A549 (cell line): ENCODE measurements around the gene INTS6. TPM values are rescaled to one million over a fixed set of nuclear protein-coding genes. Genes with fewer than 3 reads are reported as not detected.

ENCODE experiments used
- ATAC-seq, 2 experiments: fragments of 200-7000 bp in 1 of 2; fragments of >200 bp in 1 of 2; cut with Nextera tagmentation in 1 of 2; cut with Tn5 transposase in 1 of 2; 3 replicates each; pipeline versions ENCODE4 v1.8.0 to v1.9.1; 2018 to 2020; ENCODE audit warnings: mild to moderate bottlenecking in 1 of 2, moderate library complexity in 1 of 2
- CTCF ChIA-PET: fragments of 300-600 bp; sonication (Branson Sonifier 250); formaldehyde crosslinking; extraction: SDS; loops from one replicate; lab custom pipeline; 2021; ENCODE audit warnings: antibody characterized with exemption, inconsistent platforms; lab: Yijun Ruan, JAX
- POLR2A ChIA-PET: fragments of 350-600 bp; formaldehyde crosslinking; extraction: SDS; loops from one replicate; lab custom pipeline; 2021; ENCODE audit warnings: antibody characterized with exemption, inconsistent platforms; lab: Yijun Ruan, JAX
- DNase-seq, 2 experiments: peaks; one replicate each; pipeline versions ENCODE4 v3.0.0 to v3.0.0-alpha.2; 2011 to 2016; ENCODE audit warnings: low read depth in 1 of 2, low spot score in 1 of 2
- FAIRE-seq: peaks from 2 replicates; lab custom pipeline; 2011; peaks lifted over from hg19 to GRCh38; lab: Jason Lieb, UNC
- H3K27ac ChIP-seq, 2 experiments: fragments of >200 bp; sonication (Bioruptor Twin); formaldehyde crosslinking; 3 replicates each; pipeline ENCODE4 v1.5.1; 2016 to 2017
- H3K4me1 ChIP-seq: fragments of >200 bp; sonication (Bioruptor Twin); formaldehyde crosslinking; 3 replicates; pipeline ENCODE4 v1.6.1; 2016
- H3K4me2 ChIP-seq: fragments of >200 bp; sonication (Bioruptor Twin); formaldehyde crosslinking; 3 replicates; pipeline ENCODE4 v1.6.1; 2016
- H3K4me3 ChIP-seq: fragments of >200 bp; sonication (Bioruptor Twin); formaldehyde crosslinking; 3 replicates; pipeline ENCODE4 v1.5.1; 2016
- H3K9me3 ChIP-seq: fragments of >200 bp; sonication (Bioruptor Twin); formaldehyde crosslinking; 3 replicates; pipeline ENCODE4 v1.6.1; 2016
- BCL3 ChIP-seq: fragments of >200 bp; sonication (Bioruptor Twin); formaldehyde crosslinking; IDR thresholded peaks from 3 replicates; pipeline ENCODE4 v1.6.1; 2016
- BHLHE40 ChIP-seq: IDR thresholded peaks from 2 replicates; pipeline ENCODE4 v1.6.1; 2012; ENCODE audit warnings: low read depth, low read length, inconsistent platforms
- CBX2 ChIP-seq: fragments of 200-600 bp; sonication (generic); IDR thresholded peaks from 2 replicates; pipeline ENCODE4 v1.6.1; 2016; ENCODE audit warnings: low read depth, mild to moderate bottlenecking, borderline replicate concordance
- CBX8 ChIP-seq: fragments of 200-600 bp; sonication (generic); IDR thresholded peaks from 2 replicates; pipeline ENCODE4 v1.6.1; 2016
- EHMT2 ChIP-seq: fragments of 200-600 bp; sonication (generic); IDR thresholded peaks from 2 replicates; pipeline ENCODE4 v1.6.1; 2016; ENCODE audit warnings: antibody characterized with exemption, low read depth, mild to moderate bottlenecking, moderate library complexity
- HMGXB4 ChIP-seq: fragments of 250-450 bp; sonication (Bioruptor Pico); IDR thresholded peaks from 2 replicates; pipeline ENCODE4 v1.5.0; 2021; ENCODE audit warnings: mild to moderate bottlenecking, moderate library complexity, borderline replicate concordance
- HOXA7 ChIP-seq: fragments of 250-450 bp; sonication (Bioruptor Pico); IDR thresholded peaks from 2 replicates; pipeline ENCODE4 v1.5.0; 2020; ENCODE audit warnings: mild to moderate bottlenecking, moderate library complexity
- HOXB13 ChIP-seq: fragments of 250-450 bp; sonication (Bioruptor Pico); IDR thresholded peaks from 2 replicates; pipeline ENCODE4 v1.5.0; 2020; ENCODE audit warnings: low read depth, mild to moderate bottlenecking, moderate library complexity
- HOXB5 ChIP-seq: fragments of 250-450 bp; sonication (Bioruptor Pico); IDR thresholded peaks from 2 replicates; pipeline ENCODE4 v1.5.0; 2020; ENCODE audit warnings: mild to moderate bottlenecking, moderate library complexity
- JUN ChIP-seq, 2 experiments: fragments of >200 bp; sonication (Bioruptor Twin); formaldehyde crosslinking; IDR thresholded peaks; 2 replicates in 1 of 2; 3 replicates in 1 of 2; pipeline ENCODE4 v1.6.1; 2016 to 2017
- JUNB ChIP-seq: fragments of >200 bp; sonication (Bioruptor Twin); formaldehyde crosslinking; IDR thresholded peaks from 2 replicates; pipeline ENCODE4 v1.6.1; 2016
- MAFK ChIP-seq: fragments of 450-650 bp; IDR thresholded peaks from 2 replicates; pipeline ENCODE4 v1.6.1; 2014; ENCODE audit not compliant: partially characterized antibody
- MAX ChIP-seq: IDR thresholded peaks from 2 replicates; pipeline ENCODE4 v1.6.1; 2012
- MYC ChIP-seq: IDR thresholded peaks from 2 replicates; pipeline ENCODE4 v1.6.1; 2012; ENCODE audit warnings: mild to moderate bottlenecking, inconsistent platforms, low read length, improper control_type of control experiment, borderline replicate concordance
- PBX3 ChIP-seq: IDR thresholded peaks from 2 replicates; pipeline ENCODE4 v1.6.1; 2012
- RAD21 ChIP-seq, 2 experiments: fragments of >200 bp in 1 of 2; sonication (Bioruptor Twin) in 1 of 2; formaldehyde crosslinking in 1 of 2; IDR thresholded peaks in 1 of 2; conservative IDR thresholded peaks in 1 of 2; 2 replicates in 1 of 2; 3 replicates in 1 of 2; pipeline ENCODE4 v1.6.1; 2012 to 2018; ENCODE audit warnings: inconsistent platforms in 1 of 2
- RARB ChIP-seq: fragments of 250-450 bp; sonication (Bioruptor Pico); IDR thresholded peaks from 2 replicates; pipeline ENCODE4 v1.8.0; 2021; ENCODE audit warnings: mild to moderate bottlenecking, moderate library complexity
- RCOR1 ChIP-seq: fragments of 150-350 bp; IDR thresholded peaks from 2 replicates; pipeline ENCODE4 v1.6.1; 2014; ENCODE audit warnings: antibody characterized with exemption, low read length, low read depth
- RNF2 ChIP-seq: fragments of 200-600 bp; sonication (generic); IDR thresholded peaks from 2 replicates; pipeline ENCODE4 v1.6.1; 2016; ENCODE audit warnings: low read depth, mild to moderate bottlenecking, antibody characterized with exemption, moderate library complexity, borderline replicate concordance
- TFCP2L1 ChIP-seq: fragments of 250-450 bp; sonication (Bioruptor Pico); IDR thresholded peaks from 2 replicates; pipeline ENCODE4 v1.5.0; 2021; ENCODE audit warnings: mild to moderate bottlenecking
- WGBS: methylation state at CpG from one replicate; pipeline ENCODE4 v1.1.6; 2017; ENCODE audit errors: missing lambda C conversion rate; 5-methylcytosine and 5-hydroxymethylcytosine counted together
- polyA plus RNA-seq, 4 experiments: library from polyadenylated mRNA; depleted of rRNA in 3 of 4; stranded (reverse); fragments of >200 nt; fragmentation: RNase III in 1 of 4; extraction: RNeasy Plus Mini Kit Qiagen cat#74134 plus additional on column Dnase treatment in 1 of 4; gene quantifications; 2 replicates in 3 of 4; 3 replicates in 1 of 4; pipeline ENCODE4 v1.2.3, GENCODE V29; 2011 to 2017
- TF ChIP-seq, protein P1 (sequence below): fragments of 250-450 bp; sonication (Bioruptor Pico); IDR thresholded peaks from 2 replicates; pipeline ENCODE4 v1.5.0; 2020; ENCODE audit warnings: low read depth, mild to moderate bottlenecking, moderate library complexity
- TF ChIP-seq, protein P2 (sequence below): fragments of 150-350 bp; IDR thresholded peaks from 2 replicates; pipeline ENCODE4 v1.6.1; 2014; ENCODE audit warnings: low read depth, mild to moderate bottlenecking, low read length
- TF ChIP-seq, protein P3 (sequence below): fragments of >200 bp; sonication (Bioruptor Twin); formaldehyde crosslinking; IDR thresholded peaks from 3 replicates; pipeline ENCODE4 v1.5.1; 2016

INTS6 gene
- polyA plus RNA-seq, 2 of the 4 experiments (the other 2 are of a cell fraction): 11.5 to 37.1 TPM

DNA sequence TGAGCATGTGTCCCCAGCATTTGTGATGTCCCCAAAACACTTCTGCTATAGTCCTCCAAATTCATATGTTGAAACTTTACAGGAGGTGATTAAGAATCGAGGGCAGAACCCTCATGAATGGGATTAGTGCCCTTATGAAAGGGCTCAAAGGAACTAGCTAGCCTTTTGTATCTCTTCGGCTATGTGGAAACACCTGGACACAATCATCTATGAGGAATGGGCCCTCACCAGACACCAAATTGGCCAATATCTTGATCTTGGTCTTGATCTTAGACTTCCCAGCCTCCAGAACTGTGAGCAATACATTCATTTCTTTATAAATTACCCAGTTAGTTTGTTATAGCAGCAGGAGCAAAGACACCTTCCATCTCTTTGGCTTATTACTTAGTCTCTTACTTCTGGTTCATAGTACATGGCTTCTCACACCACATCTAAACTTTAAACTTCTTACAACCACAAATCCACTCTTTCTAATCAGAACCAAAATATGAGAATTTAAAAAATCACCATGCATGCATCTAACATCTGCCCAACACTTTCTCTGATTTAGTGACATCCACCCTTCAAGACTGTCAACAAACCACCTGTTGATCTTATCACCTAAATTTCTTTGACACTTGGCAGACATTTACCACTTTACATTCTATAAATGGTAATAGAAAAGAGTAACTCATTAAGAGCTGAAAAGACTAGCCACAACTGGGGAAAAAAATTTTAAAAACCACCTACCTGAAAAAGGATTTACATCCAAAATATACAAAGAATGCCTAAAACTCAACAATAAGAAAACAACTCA, 120.1 kb downstream of the INTS6 start:
- 36% methylated on average over 2 of the region's 2 CpGs for WGBS
- H3K4me2 ChIP-seq: no peak overlapping the region
- TF ChIP-seq CBX8 (no peak), TFCP2L1 (CRISPR knock-in tag) (no peak), MAFK (no peak), HOXA7 (CRISPR knock-in tag) (no peak), RAD21 (conservative IDR thresholded peaks at IDR 0.05 in 1 of 2, IDR thresholded peaks at IDR 0.05 in 1 of 2) (no peak), RNF2 (no peak)
- DNase-seq (no peak), ATAC-seq (no peak), FAIRE-seq (no peak)
- no peaks in the 10 kb centered on the region for H3K9me3 ChIP-seq
- no peak overlapping the region for H3K4me3 ChIP-seq
- no peaks in the 10 kb centered on the region for H3K4me1 ChIP-seq
- H3K27ac ChIP-seq: no peak overlapping the region
- CTCF ChIA-PET: interaction anchor here (2.0 kb wide), 1 partner anchor 46 kb away, joined by 4 read pairs; no protein-coding TSS in a partner anchor
- POLR2A ChIA-PET: no interaction called here

GRCh38 chr13:51331354-51331861, 121.4 kb downstream of the INTS6 start:
- WGBS: 23% methylated on average over 4 of the region's 6 CpGs
- FAIRE-seq (no peak), DNase-seq (no peak), ATAC-seq (no peak)
- Histone ChIP-seq H3K4me2 (no peak overlapping the region), H3K9me3 (no peaks in the 10 kb centered on the region), H3K4me1 (no peaks in the 10 kb centered on the region), H3K4me3 (no peak overlapping the region), H3K27ac (no peak overlapping the region)
- ChIA-PET CTCF (interaction anchor here (0.6 to 1.2 kb wide), 4 partner anchors 20 to 466 kb away, joined by 3 to 4 read pairs (median 3); no protein-coding TSS in a partner anchor), POLR2A (no interaction called here)
- no peak for TF ChIP-seq EHMT2
- TF ChIP-seq, protein P1, sequence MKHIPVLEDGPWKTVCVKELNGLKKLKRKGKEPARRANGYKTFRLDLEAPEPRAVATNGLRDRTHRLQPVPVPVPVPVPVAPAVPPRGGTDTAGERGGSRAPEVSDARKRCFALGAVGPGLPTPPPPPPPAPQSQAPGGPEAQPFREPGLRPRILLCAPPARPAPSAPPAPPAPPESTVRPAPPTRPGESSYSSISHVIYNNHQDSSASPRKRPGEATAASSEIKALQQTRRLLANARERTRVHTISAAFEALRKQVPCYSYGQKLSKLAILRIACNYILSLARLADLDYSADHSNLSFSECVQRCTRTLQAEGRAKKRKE (CRISPR knock-in tag): no peak
- TF ChIP-seq HOXB13 (CRISPR knock-in tag): no peak
- no peak for TF ChIP-seq JUN (IDR thresholded peaks at IDR 0.05)
- TF ChIP-seq, protein P2, sequence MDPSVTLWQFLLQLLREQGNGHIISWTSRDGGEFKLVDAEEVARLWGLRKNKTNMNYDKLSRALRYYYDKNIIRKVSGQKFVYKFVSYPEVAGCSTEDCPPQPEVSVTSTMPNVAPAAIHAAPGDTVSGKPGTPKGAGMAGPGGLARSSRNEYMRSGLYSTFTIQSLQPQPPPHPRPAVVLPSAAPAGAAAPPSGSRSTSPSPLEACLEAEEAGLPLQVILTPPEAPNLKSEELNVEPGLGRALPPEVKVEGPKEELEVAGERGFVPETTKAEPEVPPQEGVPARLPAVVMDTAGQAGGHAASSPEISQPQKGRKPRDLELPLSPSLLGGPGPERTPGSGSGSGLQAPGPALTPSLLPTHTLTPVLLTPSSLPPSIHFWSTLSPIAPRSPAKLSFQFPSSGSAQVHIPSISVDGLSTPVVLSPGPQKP: no peak
- TF ChIP-seq BCL3: no peak
- no peak for TF ChIP-seq HMGXB4 (CRISPR knock-in tag)
- TF ChIP-seq MAX: no peak
- TF ChIP-seq RARB: no peak
- TF ChIP-seq JUNB: no peak
- no peak for TF ChIP-seq BHLHE40
- TF ChIP-seq PBX3: no peak
- no peak for TF ChIP-seq MYC
- no peak for TF ChIP-seq HOXB5 (CRISPR knock-in tag)
- TF ChIP-seq CBX2: no peak
- TF ChIP-seq, protein P3, sequence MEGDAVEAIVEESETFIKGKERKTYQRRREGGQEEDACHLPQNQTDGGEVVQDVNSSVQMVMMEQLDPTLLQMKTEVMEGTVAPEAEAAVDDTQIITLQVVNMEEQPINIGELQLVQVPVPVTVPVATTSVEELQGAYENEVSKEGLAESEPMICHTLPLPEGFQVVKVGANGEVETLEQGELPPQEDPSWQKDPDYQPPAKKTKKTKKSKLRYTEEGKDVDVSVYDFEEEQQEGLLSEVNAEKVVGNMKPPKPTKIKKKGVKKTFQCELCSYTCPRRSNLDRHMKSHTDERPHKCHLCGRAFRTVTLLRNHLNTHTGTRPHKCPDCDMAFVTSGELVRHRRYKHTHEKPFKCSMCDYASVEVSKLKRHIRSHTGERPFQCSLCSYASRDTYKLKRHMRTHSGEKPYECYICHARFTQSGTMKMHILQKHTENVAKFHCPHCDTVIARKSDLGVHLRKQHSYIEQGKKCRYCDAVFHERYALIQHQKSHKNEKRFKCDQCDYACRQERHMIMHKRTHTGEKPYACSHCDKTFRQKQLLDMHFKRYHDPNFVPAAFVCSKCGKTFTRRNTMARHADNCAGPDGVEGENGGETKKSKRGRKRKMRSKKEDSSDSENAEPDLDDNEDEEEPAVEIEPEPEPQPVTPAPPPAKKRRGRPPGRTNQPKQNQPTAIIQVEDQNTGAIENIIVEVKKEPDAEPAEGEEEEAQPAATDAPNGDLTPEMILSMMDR: no peak
- no peak for TF ChIP-seq RCOR1
